H7 (cell line): ENCODE measurements around the gene EMX1. TPM values are rescaled to one million over a fixed set of nuclear protein-coding genes. Genes with fewer than 3 reads are reported as not detected.
A peak's percentile ranks its signal among the peaks of the same experiment; 100 is the strongest.
"Not testable (repeated sequence)": the region's sequence is repeated elsewhere in the genome, so short reads cannot be mapped to it uniquely, and the experiment has no call there.

Experiments used
- DNase-seq: peaks from one replicate; pipeline ENCODE4 v3.0.0; 2012
- H3K27me3 ChIP-seq: 2 replicates; pipeline ENCODE4 v1.6.0; 2011; ENCODE audit warnings: mild to moderate bottlenecking, low read length; ENCODE audit not compliant: control insufficient read depth, insufficient read depth
- H3K36me3 ChIP-seq: replicated peaks from 2 replicates; pipeline ENCODE4 v1.5.1; 2011; ENCODE audit warnings: low read length; ENCODE audit not compliant: control insufficient read depth, insufficient read depth
- H3K4me3 ChIP-seq: 2 replicates; pipeline ENCODE4 v1.5.1; 2011; ENCODE audit warnings: low read depth, mild to moderate bottlenecking, control low read depth, low read length, moderate library complexity; ENCODE audit not compliant: insufficient read depth
- total RNA-seq: library from RNA; depleted of rRNA; stranded (reverse); fragments of >200 nt; shearing (Covaris generic); gene quantifications from 2 replicates; pipeline ENCODE4 v1.2.3, GENCODE V29; 2014

EMX1 gene
- total RNA-seq, 1 experiment from 2014 or later: 0.28 TPM

DNA sequence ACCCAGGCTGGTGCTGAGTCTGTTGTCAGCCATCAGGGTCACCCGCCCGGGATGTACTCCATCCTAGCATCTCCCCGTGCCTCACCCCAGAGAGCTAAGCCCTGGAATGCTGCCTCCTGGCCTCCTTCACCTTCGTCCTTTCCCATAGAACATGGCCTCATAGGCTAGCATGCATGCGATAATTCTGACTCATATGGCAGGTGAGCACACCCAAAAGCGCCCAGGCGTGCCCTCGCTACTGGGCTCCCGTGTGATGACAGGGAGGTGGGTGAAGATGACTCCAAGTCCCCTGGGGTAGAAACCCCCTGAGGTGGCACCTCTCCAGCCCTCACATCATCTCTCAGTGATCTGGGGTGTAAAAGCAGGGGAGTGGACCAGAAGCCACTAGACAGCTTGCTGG is 22.8 kb upstream of the EMX1 start:
- no peak for DNase-seq
- Histone ChIP-seq H3K27me3 (peaks cover 44% of the 10 kb centered on the region), H3K36me3 (no peaks in the 10 kb centered on the region; the same call in 1 of the 2 replicates), H3K4me3 (no peak overlapping the region)

DNA sequence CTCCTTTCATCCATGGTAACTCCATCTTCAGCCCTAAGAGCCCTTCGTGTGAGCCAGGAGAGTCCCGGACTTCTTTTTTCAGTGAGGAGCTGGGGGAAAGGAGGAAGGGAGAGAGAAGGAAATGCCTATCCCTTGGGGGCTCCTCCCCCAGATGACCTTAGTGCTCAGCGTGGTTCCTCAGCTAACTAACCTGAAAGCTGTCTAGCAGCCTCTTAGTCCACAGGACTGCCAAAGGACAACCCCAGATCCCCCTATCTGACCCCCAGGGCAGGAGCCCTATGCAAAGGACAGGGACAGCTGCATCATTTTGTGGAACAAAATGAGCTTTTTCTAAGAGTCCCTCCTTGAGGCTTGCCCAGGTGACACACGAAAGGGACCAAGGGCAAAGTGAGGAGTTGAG is 22.2 kb upstream of the EMX1 start:
- peaks cover 44% of the 10 kb centered on the region for H3K27me3 ChIP-seq
- H3K36me3 ChIP-seq: no peaks in the 10 kb centered on the region; the same call in 1 of the 2 replicates
- H3K4me3 ChIP-seq: no peak overlapping the region
- DNase-seq: peak; percentile 55

DNA sequence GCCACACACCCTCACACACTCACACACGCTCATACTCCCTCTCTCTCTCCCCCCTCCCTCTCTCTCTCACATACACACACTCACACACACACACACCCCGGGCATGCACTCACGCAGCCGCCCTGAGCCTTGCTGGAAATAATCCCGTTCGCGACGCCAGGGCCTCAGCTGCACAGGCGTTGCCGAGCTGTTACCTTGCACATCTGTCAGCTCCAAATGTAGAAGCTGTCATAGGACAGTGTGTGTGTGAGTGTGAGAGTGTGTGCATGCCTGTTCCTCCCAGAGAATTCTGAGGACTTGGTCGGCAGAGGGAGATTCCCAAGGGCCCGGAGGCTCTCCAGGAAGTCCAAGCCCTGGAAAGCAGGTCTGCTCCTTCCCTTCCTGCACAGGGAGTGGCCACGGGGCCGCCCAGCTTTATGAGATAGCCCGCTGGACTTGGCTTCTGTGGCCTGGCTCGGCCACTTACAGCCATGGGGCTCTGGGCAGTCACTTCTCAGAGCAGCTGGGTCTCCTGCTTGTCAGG is 21.5 kb upstream of the EMX1 start:
- H3K36me3 ChIP-seq: no peaks in the 10 kb centered on the region; the same call in 1 of the 2 replicates
- DNase-seq: no peak
- H3K4me3 ChIP-seq: no peak overlapping the region
- H3K27me3 ChIP-seq: peaks cover 47% of the 10 kb centered on the region

DNA sequence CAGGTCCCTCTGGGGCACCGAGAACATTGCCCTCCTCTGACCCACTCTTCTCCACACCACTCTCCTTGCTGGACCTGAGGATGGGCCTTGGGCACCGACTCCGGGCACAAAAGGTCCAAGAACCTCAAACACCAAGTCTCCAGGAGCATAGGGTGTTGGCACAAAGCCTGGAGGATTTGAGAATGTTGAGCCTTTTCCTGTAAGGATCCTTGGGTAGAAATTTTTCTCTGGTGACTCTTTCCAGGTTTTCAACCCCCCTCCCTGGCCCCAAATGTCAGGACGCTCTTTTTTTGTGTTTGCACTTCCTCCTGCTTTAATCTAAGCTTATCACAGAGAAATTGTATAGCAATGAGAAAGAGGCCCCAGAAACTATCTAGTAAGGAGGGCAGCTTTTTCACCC is 20.9 kb upstream of the EMX1 start:
- Histone ChIP-seq H3K36me3 (no peaks in the 10 kb centered on the region; the same call in 1 of the 2 replicates), H3K4me3 (no peak overlapping the region), H3K27me3 (peaks cover 49% of the 10 kb centered on the region)
- no peak for DNase-seq

DNA sequence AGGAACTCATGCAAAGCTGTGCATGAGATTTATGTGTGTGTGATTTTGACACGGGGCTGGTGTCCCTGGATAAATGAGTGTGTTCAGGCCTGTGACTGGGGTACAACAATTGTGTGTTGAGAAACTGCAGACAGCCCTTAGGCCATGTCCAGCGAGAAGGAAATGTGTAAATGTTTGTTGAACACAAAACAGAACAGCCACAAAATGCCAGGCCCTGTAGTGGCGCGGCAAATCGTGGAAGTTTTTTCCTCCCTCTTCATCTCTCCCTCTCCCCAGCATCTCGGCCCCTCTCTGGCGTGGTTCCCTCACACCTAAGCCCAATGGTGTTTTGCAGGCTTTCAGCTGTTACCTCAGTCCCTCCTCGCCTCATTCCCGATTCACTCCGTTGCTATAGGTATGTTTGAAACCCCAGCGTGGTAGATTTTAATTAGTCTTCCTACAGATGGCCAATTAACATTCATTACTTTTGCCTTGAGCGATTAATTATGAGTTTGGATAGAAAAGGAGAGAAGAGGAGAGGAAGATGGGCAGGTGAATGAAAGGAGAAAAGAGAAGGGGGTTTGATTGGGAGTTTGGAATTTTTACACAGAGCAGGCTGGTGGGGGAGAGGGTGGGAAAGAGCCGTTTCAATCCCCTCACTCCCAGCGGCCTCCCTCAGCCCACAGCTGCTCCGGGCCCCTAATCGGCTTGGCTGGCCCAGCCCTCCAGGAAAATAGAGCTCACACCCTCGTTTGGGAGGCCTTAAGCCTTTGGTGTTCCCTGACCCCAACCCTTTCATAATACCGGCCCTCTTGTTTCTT is 19.3 kb upstream of the EMX1 start:
- Histone ChIP-seq H3K27me3 (peaks cover 49% of the 10 kb centered on the region), H3K4me3 (no peak overlapping the region), H3K36me3 (no peaks in the 10 kb centered on the region)
- DNase-seq: peak; percentile 35

DNA sequence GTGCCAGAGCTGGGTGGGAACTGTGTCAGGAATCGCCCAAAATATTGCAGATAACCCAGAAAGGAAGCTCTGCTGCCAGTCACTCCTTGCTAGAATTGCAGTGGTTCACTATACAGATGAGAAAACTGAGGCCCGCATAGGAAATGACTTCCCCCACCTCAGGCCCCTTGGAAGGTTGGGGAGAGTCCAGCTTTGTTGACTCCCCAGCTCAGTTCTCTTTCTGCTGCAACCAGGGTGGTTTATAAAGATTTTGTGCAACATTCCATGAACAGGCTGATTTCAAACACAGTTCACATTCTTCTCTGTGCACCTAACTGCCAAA is 18.8 kb upstream of the EMX1 start:
- Histone ChIP-seq H3K36me3 (no peaks in the 10 kb centered on the region), H3K4me3 (no peak overlapping the region), H3K27me3 (peaks cover 44% of the 10 kb centered on the region)
- DNase-seq: no peak

DNA sequence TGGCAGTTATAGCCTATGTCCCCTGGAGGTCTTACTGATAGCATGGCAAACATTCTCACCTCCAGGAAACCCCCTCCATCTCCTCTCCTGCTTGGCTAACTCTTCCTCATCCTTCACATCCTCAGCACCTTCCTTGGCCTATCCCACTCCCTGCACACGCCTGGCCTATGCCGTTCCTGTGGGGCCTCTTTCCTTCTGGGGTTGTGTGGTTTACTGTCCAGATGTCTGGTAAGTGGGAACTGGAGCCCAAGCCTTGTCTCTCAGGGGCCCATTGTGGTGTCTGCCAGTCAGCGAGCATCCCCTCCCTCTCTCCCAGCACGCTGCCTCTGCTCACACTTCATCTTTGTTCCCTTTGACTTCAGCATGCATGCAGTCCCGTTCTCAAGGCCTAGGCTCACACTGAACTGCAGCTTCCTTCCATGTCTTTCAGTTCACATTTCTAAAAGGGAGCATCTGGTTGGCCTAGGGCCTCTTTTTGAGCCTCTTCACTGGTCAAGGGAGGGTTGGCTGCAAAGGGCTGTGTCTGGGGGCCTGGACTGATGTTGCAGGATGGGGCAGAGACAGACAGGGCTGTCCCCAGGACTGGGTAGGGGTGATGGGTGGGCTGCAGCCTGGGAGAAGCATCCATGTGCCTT is 17.0 kb upstream of the EMX1 start:
- DNase-seq: no peak
- peaks cover 28% of the 10 kb centered on the region for H3K27me3 ChIP-seq
- H3K4me3 ChIP-seq: no peak overlapping the region
- H3K36me3 ChIP-seq: no peaks in the 10 kb centered on the region

DNA sequence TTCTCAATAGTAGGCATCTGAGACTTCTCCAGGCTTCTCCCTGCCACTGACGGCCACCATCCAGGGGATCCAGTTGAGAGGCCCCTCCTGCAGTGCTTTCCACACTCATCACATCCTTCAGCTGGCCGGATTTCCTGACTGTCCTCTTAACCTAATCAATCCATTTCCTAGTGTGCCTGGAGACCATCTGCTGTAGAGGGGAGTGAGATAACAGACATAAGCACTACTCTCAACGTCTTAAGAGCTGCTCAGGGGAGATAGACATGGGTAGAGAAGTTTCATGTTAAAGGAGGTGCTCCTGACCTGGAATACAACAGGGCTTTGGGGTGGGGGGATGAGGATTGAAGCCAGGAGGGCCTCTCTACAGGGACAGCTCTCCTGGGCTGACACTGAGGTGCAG is 15.9 kb upstream of the EMX1 start:
- no peak overlapping the region for H3K4me3 ChIP-seq
- H3K36me3 ChIP-seq: no peaks in the 10 kb centered on the region
- no peak for DNase-seq
- peaks cover 17% of the 10 kb centered on the region for H3K27me3 ChIP-seq

DNA sequence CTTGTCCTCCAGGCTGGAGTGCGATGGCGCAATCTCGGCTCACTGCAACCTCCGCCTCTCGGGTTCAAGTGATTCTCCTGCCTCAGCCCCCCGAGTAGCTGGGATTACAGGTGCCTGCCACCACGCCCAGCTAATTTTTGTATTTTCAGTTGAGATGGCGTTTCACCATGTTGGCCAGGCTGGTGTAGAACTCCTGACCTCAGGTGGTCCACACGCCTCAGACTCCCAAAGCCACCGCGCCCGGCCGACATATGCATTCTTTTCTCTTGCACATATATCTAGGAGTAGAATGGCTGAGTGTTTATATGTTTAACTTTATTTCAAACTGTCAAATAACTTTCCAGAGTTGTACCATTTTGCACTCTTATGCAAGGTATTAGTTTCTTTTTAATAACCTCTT is 9.9 kb upstream of the EMX1 start:
- peaks cover 25% of the 10 kb centered on the region for H3K27me3 ChIP-seq
- H3K36me3 ChIP-seq, H3K4me3 ChIP-seq, DNase-seq: not testable (repeated sequence)

DNA sequence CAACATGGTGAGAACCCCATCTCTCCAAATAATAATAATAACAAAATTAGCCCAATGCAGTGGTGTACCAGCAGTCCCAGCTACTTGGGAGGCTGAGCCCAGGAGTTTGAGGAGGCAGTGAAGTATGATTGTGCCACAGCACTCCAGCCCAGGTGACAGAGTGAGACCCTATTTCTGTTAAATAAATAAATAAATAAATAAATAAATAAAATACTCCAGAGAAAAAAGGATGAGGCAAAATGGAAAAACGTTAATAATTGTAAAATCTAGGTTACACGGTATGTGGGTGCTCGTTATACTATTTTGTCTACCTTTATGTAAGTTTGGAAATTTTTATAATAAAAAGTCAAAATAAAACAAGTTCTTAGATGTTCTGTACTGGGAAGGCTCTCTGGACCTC is 8.6 kb upstream of the EMX1 start:
- no peaks in the 10 kb centered on the region for H3K36me3 ChIP-seq
- no peak for DNase-seq
- no peak overlapping the region for H3K4me3 ChIP-seq
- peaks cover 39% of the 10 kb centered on the region for H3K27me3 ChIP-seq

DNA sequence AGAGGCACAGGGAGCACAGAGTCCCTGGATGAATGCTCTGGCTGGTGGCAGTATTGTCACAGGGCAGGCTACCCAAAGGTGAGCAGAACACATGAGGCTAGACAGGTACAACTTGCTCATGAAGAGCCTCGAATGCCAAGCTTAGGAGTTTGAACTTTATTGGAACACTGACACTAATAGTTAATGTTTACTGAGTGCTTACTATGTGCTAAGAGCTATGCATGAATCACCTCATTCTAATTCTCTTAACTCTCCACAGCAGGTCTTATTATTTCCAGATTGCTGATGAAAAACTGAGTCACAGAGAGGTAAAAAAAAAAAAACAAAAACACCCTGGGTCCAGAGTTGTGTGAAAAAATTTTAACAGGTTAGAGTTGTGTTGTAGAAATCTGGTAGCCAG is 6.1 kb upstream of the EMX1 start:
- H3K36me3 ChIP-seq: no peaks in the 10 kb centered on the region

DNA sequence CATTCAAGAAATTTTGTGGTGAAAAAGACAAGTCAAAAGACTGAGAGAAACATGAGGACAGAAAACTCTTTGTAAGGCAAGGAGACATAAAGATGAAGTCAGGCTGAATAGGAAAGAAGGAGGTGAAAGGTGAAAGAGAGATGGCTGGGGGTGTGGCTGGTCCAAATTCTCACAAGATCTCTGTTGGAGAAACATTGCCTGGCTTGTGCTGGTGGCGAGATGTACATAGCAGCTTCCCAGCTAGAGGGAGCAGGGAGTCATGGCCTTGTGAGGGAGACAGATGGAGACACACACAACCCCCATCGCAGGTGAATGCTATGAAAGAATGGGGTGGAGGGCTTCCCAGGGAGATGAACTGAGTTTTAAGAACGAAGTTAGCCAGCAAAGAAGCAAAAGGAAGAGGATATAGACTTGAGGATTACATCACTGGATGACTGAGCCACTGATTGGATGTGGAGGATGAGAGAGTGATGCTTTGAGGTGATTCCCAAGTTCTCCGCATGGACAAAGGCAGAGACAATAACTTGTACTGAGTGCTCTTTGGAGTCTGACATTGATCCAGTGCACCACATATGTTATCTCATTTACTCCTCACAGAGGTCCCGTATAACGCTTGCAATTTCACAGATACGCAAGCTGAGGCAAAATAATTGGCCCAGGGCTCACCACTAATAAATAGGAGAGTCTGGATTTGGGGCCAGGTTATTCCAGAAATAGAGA is 3.7 kb upstream of the EMX1 start:
- no peak overlapping the region for H3K4me3 ChIP-seq
- H3K36me3 ChIP-seq: no peaks in the 10 kb centered on the region
- peak; percentile 62 for DNase-seq
- peaks cover 86% of the 10 kb centered on the region for H3K27me3 ChIP-seq

More for the DNA sequence above, 6.1 kb upstream of the EMX1 start:
- no peak overlapping the region for H3K4me3 ChIP-seq
- peaks cover 64% of the 10 kb centered on the region for H3K27me3 ChIP-seq
- DNase-seq: no peak

DNA sequence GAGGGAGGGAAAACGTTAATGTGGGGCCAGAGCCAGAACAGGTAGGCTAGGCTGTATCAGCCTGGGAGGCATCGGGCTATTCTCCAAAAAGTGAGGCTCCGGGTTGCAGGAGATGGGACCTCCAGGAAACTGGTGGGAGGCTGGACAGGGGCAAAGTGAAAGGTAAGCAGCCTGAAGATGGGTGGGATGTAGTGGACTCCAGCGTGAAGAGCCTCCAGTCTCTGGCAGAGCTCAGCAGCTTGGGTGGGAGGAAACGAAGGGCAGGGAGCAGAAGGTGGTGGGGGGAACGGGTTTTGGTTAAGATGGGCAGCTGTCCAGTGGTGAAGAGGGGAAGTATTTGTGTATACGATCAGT is 3.1 kb upstream of the EMX1 start:
- Histone ChIP-seq H3K36me3 (no peaks in the 10 kb centered on the region), H3K4me3 (no peak overlapping the region), H3K27me3 (peaks cover 91% of the 10 kb centered on the region)
- DNase-seq: peak; percentile 44

DNA sequence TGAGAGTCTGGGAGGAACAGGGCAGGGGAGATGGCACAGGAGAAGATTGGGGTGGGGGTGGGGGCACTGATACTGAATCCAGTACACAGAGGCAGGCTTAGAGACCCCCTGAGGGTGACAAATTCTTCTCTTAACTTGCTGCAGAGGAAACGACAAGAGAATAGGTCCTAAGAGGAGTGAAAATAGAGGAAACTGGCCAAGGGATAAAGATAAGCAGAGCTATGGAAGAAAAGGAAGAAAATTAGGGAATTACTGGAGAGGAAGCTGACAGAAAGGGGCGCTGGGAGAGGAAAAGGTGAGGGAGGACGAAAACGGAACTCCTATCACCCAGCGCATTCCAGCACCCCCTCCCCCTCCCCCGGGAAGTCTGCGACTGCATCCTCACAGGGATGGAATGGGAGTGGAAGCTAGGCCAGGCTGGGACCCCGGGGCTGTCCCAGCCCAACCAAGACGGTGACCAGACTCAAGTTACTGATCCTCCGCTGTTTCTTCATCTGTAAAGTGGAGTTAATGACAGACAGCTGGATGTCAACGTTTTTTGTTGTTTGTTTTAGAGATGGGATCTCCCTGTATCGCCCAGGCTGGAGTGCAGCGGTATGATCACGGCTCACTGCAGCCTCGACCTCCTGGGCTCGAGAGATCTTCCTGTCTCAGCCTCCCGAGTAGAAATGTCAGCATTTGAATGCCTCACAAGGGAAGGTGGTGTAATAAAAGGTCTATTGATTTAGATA is 2.6 kb upstream of the EMX1 start:
- Histone ChIP-seq H3K36me3 (no peaks in the 10 kb centered on the region), H3K4me3 (no peak overlapping the region; the same call in 1 of the 2 replicates), H3K27me3 (peaks cover 93% of the 10 kb centered on the region)
- DNase-seq: peak; percentile 76
